HepG2 (cell line): ENCODE data around the gene PCBP4. TPM values are rescaled to one million over a fixed set of nuclear protein-coding genes. Genes with fewer than 3 reads are reported as not detected.

Experiments used
- IKZF4 ChIP-seq: sonication (generic); formaldehyde crosslinking; IDR thresholded peaks from 2 replicates; pipeline ENCODE4 v1.5.1; 2020; ENCODE audit warnings: borderline replicate concordance, mild to moderate bottlenecking, low read depth, missing genetic modification reagents; ENCODE audit errors: not compliant biosample characterization
- SNAPC4 ChIP-seq: sonication (generic); formaldehyde crosslinking; IDR thresholded peaks from 2 replicates; pipeline ENCODE4 v1.4.0; 2020; ENCODE audit warnings: mild to moderate bottlenecking, missing genetic modification reagents
- USF2 ChIP-seq, 2 experiments: sonication (generic) in 1 of 2; formaldehyde crosslinking in 1 of 2; IDR thresholded peaks; 2 replicates each; pipeline versions ENCODE4 v1.5.1 to v1.6.1; 2011 to 2020; ENCODE audit warnings: borderline replicate concordance in 1 of 2, low read depth in 1 of 2, low read length in 1 of 2, mild to moderate bottlenecking in 1 of 2, missing genetic modification reagents in 1 of 2, moderate library complexity in 1 of 2
- ZBTB4 ChIP-seq: sonication (generic); formaldehyde crosslinking; IDR thresholded peaks from 2 replicates; pipeline ENCODE4 v1.4.0; 2020; ENCODE audit warnings: missing genetic modification reagents, mild to moderate bottlenecking, borderline replicate concordance
- ZBTB7A ChIP-seq: sonication (generic); formaldehyde crosslinking; IDR thresholded peaks from 2 replicates; pipeline ENCODE4 v1.8.0; 2022; ENCODE audit warnings: mild to moderate bottlenecking, missing genetic modification reagents
- ZFP41 ChIP-seq: sonication (generic); formaldehyde crosslinking; IDR thresholded peaks from 2 replicates; pipeline ENCODE4 v1.4.0; 2020; ENCODE audit warnings: mild to moderate bottlenecking, missing genetic modification reagents, borderline replicate concordance
- ZNF329 ChIP-seq: sonication (generic); formaldehyde crosslinking; IDR thresholded peaks from 2 replicates; pipeline ENCODE4 v1.9.0; 2021; ENCODE audit warnings: low read depth, mild to moderate bottlenecking, missing genetic modification reagents
- ZNF512 ChIP-seq: sonication (generic); formaldehyde crosslinking; IDR thresholded peaks from 2 replicates; pipeline ENCODE4 v1.4.0; 2020; ENCODE audit warnings: mild to moderate bottlenecking, missing genetic modification reagents
- ZNF777 ChIP-seq: sonication (generic); formaldehyde crosslinking; IDR thresholded peaks from 2 replicates; pipeline ENCODE4 v1.4.0; 2020; ENCODE audit warnings: missing genetic modification reagents
- ZSCAN21 ChIP-seq: sonication (generic); formaldehyde crosslinking; IDR thresholded peaks from 2 replicates; pipeline ENCODE4 v1.8.0; 2022; ENCODE audit warnings: mild to moderate bottlenecking, missing genetic modification reagents, moderate library complexity, borderline replicate concordance
- ZSCAN9 ChIP-seq: IDR thresholded peaks from 2 replicates; pipeline ENCODE4 v1.6.1; 2016; ENCODE audit warnings: borderline replicate concordance
- polyA plus RNA-seq, 8 experiments: library from polyadenylated mRNA; depleted of rRNA in 3 of 8; stranded (reverse) in 7 of 8; unstranded in 1 of 8; fragments of >200 nt; fragmentation: Illumina TruSeq in 4 of 8; extraction: Trizol in 4 of 8; gene quantifications; 2 replicates each; pipeline versions ENCODE4 v1.2.1 to v1.2.3, GENCODE V29; 2011 to 2016; ENCODE audit warnings: low read depth in 4 of 8, missing spikeins in 1 of 8, mixed read lengths in 1 of 8; ENCODE audit not compliant: insufficient read depth in 1 of 8
- total RNA-seq, 5 experiments: library from RNA; depleted of rRNA; stranded (reverse); fragments of >200 nt; fragmentation: Illumina TruSeq; extraction: Trizol; gene quantifications; 2 replicates each; pipeline ENCODE4 v1.2.3, GENCODE V29; 2016; ENCODE audit warnings: low read depth in 1 of 5
- TF ChIP-seq, protein P1 (sequence below): sonication (generic); formaldehyde crosslinking; conservative IDR thresholded peaks from 2 replicates; pipeline ENCODE4 v1.4.0; 2020; ENCODE audit warnings: missing genetic modification reagents

PCBP4 gene
- total and polyA plus RNA-seq, 2 of the 13 experiments (the other 11 are each of a cell fraction or from before 2014, with no cell fraction given): 36.8 to 51.3 TPM

- TF ChIP-seq USF2 (IDR thresholded peaks at IDR 0.05; ENCODE audit: low read depth, low read length) (no peak), USF2 (CRISPR knock-in tag; IDR thresholded peaks at IDR 0.05; ENCODE audit: borderline replicate concordance) (peak; percentile 68; the same call in 1 of the 2 replicates), ZSCAN9 (peak; percentile 77), ZNF777 (no peak), ZSCAN21 (CRISPR knock-in tag) (peak; percentile 50; the same call in 1 of the 2 replicates), ZBTB7A (no peak), ZBTB4 (peak; percentile 94; the same call in 1 of the 2 replicates), ZNF329 (CRISPR knock-in tag) (peak; percentile 12; the same call in 1 of the 2 replicates), SNAPC4 (peak; percentile 80), IKZF4 (CRISPR knock-in tag) (peak; percentile 1), ZNF512 (no peak), ZFP41 (CRISPR knock-in tag) (peak; percentile 75; the same call in 1 of the 2 replicates)
- TF ChIP-seq, protein P1, sequence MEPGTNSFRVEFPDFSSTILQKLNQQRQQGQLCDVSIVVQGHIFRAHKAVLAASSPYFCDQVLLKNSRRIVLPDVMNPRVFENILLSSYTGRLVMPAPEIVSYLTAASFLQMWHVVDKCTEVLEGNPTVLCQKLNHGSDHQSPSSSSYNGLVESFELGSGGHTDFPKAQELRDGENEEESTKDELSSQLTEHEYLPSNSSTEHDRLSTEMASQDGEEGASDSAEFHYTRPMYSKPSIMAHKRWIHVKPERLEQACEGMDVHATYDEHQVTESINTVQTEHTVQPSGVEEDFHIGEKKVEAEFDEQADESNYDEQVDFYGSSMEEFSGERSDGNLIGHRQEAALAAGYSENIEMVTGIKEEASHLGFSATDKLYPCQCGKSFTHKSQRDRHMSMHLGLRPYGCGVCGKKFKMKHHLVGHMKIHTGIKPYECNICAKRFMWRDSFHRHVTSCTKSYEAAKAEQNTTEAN (CRISPR knock-in tag): peak; percentile 41; the same call in 1 of the 2 replicates
These were observed 25.3 kb downstream of the PCBP4 start, which contains the start of the genes PARP3 and RRP9 (continued) for GRCh38 chr3:51941798-51942602.
